Measurements from ENCODE around the gene CHN2. TPM values are rescaled to one million over a fixed set of nuclear protein-coding genes. Genes with fewer than 3 reads are reported as not detected.

CHN2 gene
- polyA plus RNA-seq, 2 of the 4 experiments (the other 2 are of a cell fraction) = 0.06 TPM; not detected in 1

DNA sequence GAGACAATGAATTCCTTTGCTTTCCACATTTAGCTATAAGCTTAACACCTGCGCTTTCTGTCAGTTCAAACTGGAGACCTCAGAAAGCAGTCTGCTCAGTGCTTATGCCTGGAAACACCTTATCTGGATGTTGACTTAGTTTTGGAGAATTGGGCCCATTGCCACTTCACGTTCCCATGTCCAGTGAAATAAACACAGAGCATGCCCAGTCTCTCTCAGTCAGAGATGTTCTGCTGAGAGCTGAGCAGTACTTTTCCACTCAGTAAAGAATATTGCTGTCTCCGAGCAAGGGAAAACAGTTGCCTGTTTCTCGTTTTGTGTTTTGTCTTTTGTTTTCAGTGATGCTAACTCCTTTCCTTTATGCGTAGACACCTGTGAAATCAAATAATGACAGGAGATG, 285.9 kb downstream of the CHN2 start (continued):
- TF ChIP-seq NFE2L2 (conservative IDR thresholded peaks at IDR 0.05; ENCODE audit: low read length) = no peak

DNA sequence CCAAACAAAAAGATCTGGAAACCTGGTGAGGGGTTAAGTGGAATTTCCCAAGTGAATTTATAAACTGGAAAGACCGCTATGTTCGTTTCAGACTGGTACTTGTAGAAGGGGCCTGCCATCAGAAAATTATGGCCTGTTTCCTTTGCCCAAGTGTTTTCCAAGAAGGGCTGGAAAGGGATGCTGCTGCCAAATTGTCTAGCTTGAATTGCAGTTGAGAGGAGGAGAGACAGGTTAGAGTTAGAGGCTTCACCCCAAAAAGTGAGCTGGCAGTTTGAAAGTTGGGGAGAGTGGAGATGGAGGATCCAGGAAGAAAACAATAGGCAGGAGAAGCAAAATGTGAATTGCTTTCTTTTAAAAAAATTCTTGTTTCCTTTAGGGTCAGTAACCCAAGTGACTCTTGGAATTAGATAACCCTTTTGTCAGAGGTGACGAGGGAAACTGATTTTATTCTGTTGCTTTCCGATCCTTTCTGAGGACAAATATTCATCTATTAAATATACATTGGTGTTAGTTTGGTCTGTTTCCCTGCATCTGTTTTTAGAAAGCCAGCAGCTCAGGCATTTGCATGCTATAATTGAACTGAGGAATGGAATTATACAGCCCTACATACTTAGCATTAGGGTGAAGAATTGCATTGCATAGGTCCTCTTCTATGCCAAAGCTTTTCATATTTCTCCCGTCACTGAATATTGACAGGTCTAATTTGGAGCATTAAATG, 286.5 kb downstream of the CHN2 start:
- FAIRE-seq (no peak), DNase-seq (ENCODE audit: low read depth in 1 of 2, low spot score in 1 of 2) (no peak), ATAC-seq (no peak)
- H3K4me3 ChIP-seq = no peak overlapping the region
- no peak overlapping the region for H3K27ac ChIP-seq
- POLR2A ChIA-PET = no interaction called here
- no peak overlapping the region for H3K4me2 ChIP-seq
- peaks cover 21% of the 10 kb centered on the region for H3K4me1 ChIP-seq
- WGBS (ENCODE audit: missing lambda C conversion rate) = 82% methylated on average over 5 of the region's 5 CpGs
- H3K9me3 ChIP-seq = no peaks in the 10 kb centered on the region
- CTCF ChIA-PET = no interaction called here
- TF ChIP-seq SMC3 (IDR thresholded peaks at IDR 0.05) = no peak
- TF ChIP-seq POLR2A (IDR thresholded peaks at IDR 0.05; ENCODE audit: low read length) = no peak
- TF ChIP-seq MAZ (IDR thresholded peaks at IDR 0.05; ENCODE audit: borderline replicate concordance, low read depth, low read length) = no peak
- no peak for TF ChIP-seq EHF (CRISPR knock-in tag; IDR thresholded peaks at IDR 0.05)
- TF ChIP-seq, protein P1, sequence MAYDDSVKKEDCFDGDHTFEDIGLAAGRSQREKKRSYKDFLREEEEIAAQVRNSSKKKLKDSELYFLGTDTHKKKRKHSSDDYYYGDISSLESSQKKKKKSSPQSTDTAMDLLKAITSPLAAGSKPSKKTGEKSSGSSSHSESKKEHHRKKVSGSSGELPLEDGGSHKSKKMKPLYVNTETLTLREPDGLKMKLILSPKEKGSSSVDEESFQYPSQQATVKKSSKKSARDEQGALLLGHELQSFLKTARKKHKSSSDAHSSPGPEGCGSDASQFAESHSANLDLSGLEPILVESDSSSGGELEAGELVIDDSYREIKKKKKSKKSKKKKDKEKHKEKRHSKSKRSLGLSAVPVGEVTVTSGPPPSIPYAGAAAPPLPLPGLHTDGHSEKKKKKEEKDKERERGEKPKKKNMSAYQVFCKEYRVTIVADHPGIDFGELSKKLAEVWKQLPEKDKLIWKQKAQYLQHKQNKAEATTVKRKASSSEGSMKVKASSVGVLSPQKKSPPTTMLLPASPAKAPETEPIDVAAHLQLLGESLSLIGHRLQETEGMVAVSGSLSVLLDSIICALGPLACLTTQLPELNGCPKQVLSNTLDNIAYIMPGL (CRISPR knock-in tag; IDR thresholded peaks at IDR 0.05; ENCODE audit: borderline replicate concordance) = no peak
- TF ChIP-seq HOXB13 (CRISPR knock-in tag; IDR thresholded peaks at IDR 0.05; ENCODE audit: low read depth) = no peak
- no peak for TF ChIP-seq HDAC2 (IDR thresholded peaks at IDR 0.05)
- TF ChIP-seq HEYL (CRISPR knock-in tag; IDR thresholded peaks at IDR 0.05) = no peak
- TF ChIP-seq, protein P2, sequence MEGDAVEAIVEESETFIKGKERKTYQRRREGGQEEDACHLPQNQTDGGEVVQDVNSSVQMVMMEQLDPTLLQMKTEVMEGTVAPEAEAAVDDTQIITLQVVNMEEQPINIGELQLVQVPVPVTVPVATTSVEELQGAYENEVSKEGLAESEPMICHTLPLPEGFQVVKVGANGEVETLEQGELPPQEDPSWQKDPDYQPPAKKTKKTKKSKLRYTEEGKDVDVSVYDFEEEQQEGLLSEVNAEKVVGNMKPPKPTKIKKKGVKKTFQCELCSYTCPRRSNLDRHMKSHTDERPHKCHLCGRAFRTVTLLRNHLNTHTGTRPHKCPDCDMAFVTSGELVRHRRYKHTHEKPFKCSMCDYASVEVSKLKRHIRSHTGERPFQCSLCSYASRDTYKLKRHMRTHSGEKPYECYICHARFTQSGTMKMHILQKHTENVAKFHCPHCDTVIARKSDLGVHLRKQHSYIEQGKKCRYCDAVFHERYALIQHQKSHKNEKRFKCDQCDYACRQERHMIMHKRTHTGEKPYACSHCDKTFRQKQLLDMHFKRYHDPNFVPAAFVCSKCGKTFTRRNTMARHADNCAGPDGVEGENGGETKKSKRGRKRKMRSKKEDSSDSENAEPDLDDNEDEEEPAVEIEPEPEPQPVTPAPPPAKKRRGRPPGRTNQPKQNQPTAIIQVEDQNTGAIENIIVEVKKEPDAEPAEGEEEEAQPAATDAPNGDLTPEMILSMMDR (IDR thresholded peaks at IDR 0.05) = no peak
- no peak for TF ChIP-seq RFX5 (IDR thresholded peaks at IDR 0.05)
- no peak for TF ChIP-seq ZSCAN20 (CRISPR knock-in tag; IDR thresholded peaks at IDR 0.05)
- TF ChIP-seq, protein P3, sequence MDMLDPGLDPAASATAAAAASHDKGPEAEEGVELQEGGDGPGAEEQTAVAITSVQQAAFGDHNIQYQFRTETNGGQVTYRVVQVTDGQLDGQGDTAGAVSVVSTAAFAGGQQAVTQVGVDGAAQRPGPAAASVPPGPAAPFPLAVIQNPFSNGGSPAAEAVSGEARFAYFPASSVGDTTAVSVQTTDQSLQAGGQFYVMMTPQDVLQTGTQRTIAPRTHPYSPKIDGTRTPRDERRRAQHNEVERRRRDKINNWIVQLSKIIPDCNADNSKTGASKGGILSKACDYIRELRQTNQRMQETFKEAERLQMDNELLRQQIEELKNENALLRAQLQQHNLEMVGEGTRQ (IDR thresholded peaks at IDR 0.05) = no peak

DNA sequence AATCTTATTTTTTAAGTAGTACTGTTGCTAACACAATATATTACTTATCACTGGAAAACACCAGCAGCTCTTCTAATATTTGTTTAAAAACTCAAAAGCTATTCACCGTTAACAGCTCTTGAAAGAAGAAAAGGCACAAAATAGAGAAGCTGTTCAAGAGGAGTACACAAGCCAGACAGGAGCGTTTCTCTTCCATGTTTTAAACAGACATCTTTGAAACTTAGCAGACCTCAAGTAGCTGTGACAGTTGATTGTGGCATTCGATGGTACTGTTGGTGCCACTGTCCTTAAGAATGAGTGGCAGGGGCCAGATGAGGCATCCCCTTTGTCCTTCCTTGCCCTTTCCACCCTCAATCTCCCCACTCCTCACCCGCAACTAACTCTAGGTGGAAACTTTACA, 287.5 kb downstream of the CHN2 start:
- Histone ChIP-seq H3K27ac (0 out of 6 replicates have a peak overlapping the region, but pooled peaks of 1 of the 2 experiments have one; percentile 13), H3K9me3 (no peaks in the 10 kb centered on the region), H3K4me3 (no peak overlapping the region), H3K4me1 (peaks cover 21% of the 10 kb centered on the region), H3K4me2 (no peak overlapping the region)
- TF ChIP-seq ZFP36 (IDR thresholded peaks at IDR 0.05; ENCODE audit: borderline replicate concordance, partially characterized antibody) (no peak), HOXB13 (CRISPR knock-in tag; IDR thresholded peaks at IDR 0.05; ENCODE audit: low read depth) (no peak), KDM1A (IDR thresholded peaks at IDR 0.05; ENCODE audit: low read depth) (no peak), RAD21 (conservative IDR thresholded peaks at IDR 0.05 in 1 of 2, IDR thresholded peaks at IDR 0.05 in 1 of 2) (no peak), FOXS1 (CRISPR knock-in tag; IDR thresholded peaks at IDR 0.05) (no peak)
- TF ChIP-seq, protein P1 (CRISPR knock-in tag; IDR thresholded peaks at IDR 0.05; ENCODE audit: borderline replicate concordance) = no peak
- TF ChIP-seq, protein P4, sequence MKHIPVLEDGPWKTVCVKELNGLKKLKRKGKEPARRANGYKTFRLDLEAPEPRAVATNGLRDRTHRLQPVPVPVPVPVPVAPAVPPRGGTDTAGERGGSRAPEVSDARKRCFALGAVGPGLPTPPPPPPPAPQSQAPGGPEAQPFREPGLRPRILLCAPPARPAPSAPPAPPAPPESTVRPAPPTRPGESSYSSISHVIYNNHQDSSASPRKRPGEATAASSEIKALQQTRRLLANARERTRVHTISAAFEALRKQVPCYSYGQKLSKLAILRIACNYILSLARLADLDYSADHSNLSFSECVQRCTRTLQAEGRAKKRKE (CRISPR knock-in tag; IDR thresholded peaks at IDR 0.05; ENCODE audit: low read depth) = no peak
- WGBS (ENCODE audit: missing lambda C conversion rate) = 84% methylated on average over 4 of the region's 4 CpGs
- ATAC-seq = no peak
- ChIA-PET CTCF (no interaction called here), POLR2A (no interaction called here)
- no peak for FAIRE-seq
- DNase-seq (ENCODE audit: low read depth in 1 of 2, low spot score in 1 of 2) = no peak

Data from A549 (cell line).